Activated CD4-positive, alpha-beta T cell treated with anti-CD3 and anti-CD28 coated beads, Interleukin-2, amount 50 U/mL, for 16 hours (primary cell): ENCODE results near the gene TTC9.

Source experiments
- DNase-seq: peaks from one replicate; pipeline ENCODE4 v3.0.0-alpha.2; 2020

Gene TTC9

GRCh38 chr14:70718383-70719118 is 76.8 kb downstream of the TTC9 start:
- DNase-seq: no peak

DNA sequence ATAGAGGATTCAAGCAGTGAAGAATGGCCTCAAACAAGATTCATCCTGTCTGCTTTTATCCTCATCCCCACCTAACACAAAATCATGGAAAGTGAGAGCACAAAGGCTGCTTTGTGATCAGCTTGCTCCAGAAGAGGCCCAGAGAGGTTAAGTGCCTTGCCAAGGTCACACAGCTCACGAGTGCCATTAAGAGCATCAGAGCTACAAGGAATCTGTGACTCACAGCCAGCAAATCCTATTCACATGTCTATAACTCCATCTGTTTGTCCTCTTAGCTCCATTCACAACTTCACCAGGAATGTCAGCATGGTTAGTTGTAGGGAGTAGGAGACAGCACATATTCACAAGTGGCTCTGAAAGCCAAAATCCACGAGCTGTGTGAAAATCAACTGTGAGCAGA is 79.8 kb downstream of the TTC9 start:
- DNase-seq: no peak

- DNase-seq: no peak
Observed at GRCh38 chr14:70722418-70722817, 80.7 kb downstream of the TTC9 start.

GRCh38 chr14:70723276-70723675 is 81.6 kb downstream of the TTC9 start:
- no peak for DNase-seq

DNA sequence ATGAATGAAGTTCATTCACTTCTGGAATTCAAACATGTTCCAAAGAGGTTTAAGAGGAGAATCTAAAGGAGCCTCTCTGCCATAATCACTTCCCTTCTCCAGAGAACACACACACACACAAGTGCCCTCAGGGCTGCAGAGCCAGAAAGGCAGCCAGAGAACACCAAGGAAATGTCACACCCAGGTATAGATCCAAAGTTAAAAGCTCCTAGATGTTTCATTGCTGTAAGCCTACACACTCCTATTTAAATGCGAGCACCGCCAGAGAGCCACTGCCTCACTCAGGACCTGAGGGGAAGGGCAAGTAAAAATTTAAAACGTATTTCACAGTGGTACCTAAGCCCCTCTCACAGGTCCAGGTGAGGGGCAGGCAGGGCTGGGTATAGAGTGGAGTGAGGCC is 82.4 kb downstream of the TTC9 start:
- DNase-seq: no peak

GRCh38 chr14:70724944-70725343 is 83.2 kb downstream of the TTC9 start:
- DNase-seq: no peak
